HG03159 (cell line): ENCODE measurements around the gene HDGF.

Experiments used
- ATAC-seq: cut with Tn5 transposase; IDR thresholded peaks from one replicate; pipeline ENCODE4 v1.9.1; 2021; ENCODE audit warnings: mild to moderate bottlenecking, moderate library complexity; ENCODE audit not compliant: unreplicated experiment

HDGF gene

GRCh38 chr1:156726549-156727226 lies 24.8 kb downstream of the HDGF start:
- no peak for ATAC-seq

DNA sequence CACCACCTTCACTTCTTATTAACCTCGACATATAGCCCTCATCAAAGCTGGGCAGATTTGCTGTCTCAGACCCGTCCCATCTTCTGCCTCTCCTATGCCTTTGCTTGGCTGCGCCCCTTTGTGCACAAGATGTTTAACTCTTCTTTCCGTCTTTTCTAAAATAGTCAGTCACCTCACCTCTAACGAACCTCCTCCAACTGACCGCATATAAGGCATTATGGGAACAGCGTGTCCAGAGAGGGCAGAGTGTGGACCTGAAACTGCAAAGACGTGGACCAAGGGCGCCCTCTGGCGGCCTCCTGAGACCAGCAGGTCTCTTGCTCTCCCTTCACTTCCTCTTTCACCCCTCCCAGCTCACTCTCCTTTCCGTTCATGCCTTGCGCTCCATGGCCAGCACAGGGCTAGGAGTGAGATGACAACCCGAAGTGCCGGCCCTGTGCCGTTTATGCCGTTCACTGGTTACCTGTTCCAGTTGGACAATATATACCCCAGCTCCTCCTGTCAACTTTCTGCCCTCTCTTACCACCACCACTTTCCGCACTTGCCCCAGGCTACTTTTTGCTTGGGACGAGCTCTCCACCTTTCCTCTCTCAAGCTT lies 25.7 kb downstream of the HDGF start:
- no peak for ATAC-seq

DNA sequence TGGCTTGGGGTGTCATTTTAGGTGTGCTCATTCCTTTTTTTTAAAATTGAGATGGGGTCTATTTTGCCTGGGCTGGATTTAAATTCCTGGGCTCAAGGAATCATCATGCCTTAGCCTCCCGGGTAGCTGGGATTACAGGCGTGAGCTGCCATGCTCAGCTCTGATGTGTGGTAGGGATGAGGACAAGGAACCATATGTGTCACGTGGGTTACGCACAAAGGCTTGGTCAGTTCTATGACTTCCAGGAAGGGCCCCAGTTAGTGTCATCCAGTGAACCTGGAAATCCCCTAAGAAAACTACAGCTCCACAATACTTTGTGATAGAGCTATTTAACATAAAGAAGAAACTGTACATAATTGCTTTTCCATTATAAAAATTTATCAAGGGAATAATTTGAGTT lies 29.9 kb downstream of the HDGF start:
- no peak for ATAC-seq

GRCh38 chr1:156721131-156721530 lies 30.3 kb downstream of the HDGF start:
- ATAC-seq, result no peak

DNA sequence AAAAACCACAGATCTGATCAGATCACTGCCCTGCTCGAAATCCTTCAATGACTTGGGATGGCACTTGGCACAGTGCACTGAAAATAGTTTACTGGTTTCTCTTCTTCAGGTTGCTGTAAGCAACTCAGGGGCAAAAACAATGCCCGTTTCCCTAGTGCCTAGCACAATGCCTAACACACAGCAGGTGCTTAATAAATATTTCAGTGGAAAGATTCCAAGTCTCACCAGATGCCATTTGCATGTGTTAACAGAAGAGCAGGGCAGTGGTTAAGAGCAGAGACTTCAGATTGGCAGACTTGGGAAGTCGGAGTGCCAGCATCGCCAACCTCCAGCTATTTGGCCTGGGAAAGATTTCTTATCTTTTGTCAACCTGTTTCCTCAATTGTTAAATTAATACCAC lies 34.1 kb downstream of the HDGF start:
- ATAC-seq, result no peak

DNA sequence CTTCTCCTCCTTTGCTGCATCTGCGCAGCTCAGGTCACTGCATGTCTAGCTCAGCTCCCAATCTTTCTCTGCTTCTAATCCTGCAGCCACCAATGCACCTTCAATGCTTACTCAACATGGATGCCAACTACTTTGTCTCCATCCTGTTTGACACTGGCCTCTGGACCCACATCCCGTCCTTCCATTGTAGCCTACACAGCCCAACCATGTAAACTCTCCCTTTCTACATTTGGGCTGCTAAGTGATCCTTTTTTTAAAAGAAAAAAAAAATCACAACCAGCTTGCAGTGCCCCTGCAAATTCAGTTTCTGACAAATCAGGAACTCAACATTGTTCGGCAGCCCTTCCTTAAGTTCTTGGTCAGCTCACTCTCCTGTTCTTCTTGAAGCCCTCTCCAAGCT lies 36.6 kb downstream of the HDGF start:
- no peak for ATAC-seq

DNA sequence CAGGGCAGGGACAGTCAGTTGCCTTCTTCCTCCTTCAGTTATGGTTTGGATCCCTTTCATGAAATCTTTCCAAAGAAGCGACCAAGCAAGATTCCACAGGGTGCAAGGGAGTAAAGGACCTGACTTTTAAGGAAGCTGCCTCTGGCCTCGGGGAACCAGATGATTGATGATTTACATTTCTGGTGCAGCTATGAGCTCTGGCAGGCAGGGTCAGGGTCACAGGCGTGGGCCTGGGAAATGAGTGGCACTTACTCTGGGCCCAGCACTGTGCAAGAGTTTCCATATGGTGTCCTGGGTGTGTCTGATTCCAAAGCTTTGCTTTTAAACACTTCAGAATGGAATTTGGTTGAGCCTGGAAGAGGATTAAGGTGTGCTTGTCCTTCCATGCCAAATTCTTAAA lies 38.8 kb downstream of the HDGF start:
- ATAC-seq, result no peak

- ATAC-seq, result no peak
Observed at GRCh38 chr1:156711011-156711817, 40.3 kb downstream of the HDGF start.

DNA sequence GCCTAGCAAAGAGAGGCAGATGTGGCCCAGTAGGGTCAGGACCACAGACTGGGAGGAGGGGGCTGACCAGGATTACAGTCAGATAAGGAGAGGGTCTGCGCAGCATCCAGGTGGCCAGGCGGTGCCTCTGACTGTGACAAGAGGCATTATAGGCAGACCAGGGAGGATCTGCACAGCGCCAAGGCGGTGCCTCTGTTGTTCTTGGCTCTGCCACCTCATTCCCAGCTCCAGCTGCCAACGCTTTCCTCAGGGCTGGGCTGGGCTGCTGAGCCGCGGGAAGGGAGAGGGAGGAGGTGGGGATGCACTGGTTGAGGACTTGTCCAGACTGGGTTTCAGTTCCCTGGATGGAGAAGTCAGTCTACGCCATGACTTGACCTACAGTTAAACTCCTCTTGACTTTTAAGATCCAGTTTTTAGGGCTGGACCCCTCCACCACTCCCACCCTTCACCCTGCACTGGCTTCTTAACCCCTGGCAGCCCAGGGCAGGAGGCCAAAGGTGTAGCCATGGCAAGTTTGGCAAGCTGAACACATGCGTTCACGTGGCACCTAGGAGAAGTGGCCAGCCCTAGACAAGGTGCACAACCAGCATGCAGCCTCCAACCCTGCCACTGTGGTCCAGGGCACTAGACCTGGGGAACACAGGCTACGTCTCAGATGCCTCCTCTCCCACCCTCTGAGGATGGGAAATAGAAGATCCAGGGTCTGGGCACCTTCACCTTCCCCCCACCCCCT lies 41.6 kb downstream of the HDGF start:
- no peak for ATAC-seq

- no peak for ATAC-seq
Observed at GRCh38 chr1:156709031-156709430, 42.4 kb downstream of the HDGF start.

DNA sequence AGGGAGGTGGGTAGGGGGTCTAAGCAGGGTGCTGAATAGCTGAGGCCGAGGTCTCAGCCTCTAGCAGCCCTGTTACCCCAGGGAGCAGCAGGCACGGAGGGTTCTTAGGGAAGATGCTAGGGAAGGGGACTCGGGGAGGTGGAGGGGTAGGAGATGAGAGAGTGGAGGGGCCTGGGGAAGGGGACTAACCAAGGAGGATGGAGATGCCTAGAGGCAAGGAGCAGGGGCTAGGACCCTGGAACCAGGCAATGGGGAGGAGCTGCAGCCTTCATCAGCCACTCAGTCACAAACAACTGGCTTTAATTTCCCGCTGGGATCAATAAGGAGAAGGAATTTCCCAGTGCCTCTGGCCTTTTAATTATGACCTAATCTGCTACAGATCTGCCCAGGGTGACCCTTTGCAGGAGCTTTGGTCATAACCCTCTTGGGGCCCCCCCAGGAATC lies 43.2 kb downstream of the HDGF start:
- ATAC-seq, result no peak

DNA sequence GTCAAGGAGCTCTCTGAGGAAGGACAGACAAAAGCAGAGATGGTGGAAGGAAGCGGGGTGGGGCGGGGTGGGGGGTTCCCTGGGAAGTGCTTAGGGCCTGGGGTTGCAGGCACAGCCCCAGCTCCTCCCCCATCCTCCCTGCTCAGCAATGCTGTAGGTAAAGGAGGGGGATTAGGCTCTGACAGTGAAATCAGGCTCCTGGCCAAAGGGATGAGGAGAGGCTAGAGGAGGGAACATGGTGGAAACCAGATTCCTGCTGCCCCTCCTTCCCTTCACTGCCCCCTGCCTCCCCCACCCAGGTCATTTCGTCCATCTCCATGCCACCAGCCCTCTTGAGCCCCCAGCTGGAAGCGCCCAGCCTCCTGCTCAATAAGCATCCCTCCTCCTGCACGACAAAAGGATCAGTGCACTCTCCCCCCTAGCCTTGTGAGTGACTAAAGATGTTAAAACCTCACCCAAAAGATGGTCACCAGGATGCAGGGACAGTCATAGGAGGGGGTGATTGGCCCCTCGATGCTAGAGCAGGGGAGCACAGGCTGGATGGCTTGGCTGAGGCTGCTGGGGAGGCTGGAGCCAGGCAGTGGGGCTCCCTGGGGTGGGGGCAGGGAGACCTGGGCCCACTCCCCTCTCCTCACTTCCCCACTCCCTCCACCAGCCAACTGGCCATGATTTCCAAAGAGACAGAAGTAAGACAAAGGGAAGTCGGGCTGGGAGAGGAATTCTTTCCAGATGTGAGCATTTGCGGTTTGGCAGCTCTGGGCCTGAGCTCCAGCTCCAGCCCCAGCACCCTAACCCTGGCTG lies 43.9 kb downstream of the HDGF start:
- ATAC-seq, result no peak

- ATAC-seq, result no peak
Observed at GRCh38 chr1:156706657-156707416, 44.6 kb downstream of the HDGF start.

DNA sequence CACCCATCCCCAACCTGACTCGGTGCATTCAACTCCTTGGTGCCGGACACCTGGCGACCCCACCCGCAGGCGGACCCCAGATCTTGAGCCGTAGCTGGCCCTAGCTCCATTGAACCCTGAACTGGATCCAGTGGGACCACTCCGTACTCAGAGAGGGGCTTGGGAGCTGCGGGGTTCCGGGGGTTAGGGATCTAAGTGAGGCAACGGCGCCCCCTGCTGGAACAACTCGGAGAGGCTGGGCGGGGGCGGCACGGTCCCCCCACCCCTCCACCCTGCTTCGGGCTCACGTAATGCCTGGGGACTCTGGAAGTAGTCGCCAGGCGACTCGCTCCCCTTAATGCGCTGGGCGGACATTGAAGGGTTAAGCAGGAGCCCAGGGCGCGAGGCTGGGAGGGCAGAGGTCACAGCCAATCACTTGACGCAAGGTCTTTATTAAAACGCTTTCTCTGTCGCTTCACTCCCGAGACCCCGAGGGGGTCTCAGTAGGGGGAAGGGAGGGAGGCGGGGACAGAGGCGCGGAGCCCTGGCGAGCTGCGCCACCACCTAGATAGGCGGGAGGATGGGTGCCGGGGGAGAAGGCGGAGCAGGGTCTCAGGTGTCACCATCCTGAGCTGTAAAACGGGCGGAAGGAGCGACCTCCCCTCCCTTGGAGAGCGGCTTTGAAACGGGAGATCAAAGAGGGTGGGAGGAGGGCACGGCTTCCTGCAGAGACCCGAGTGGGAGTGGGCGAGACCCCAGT lies 45.4 kb downstream of the HDGF start:
- no peak for ATAC-seq

DNA sequence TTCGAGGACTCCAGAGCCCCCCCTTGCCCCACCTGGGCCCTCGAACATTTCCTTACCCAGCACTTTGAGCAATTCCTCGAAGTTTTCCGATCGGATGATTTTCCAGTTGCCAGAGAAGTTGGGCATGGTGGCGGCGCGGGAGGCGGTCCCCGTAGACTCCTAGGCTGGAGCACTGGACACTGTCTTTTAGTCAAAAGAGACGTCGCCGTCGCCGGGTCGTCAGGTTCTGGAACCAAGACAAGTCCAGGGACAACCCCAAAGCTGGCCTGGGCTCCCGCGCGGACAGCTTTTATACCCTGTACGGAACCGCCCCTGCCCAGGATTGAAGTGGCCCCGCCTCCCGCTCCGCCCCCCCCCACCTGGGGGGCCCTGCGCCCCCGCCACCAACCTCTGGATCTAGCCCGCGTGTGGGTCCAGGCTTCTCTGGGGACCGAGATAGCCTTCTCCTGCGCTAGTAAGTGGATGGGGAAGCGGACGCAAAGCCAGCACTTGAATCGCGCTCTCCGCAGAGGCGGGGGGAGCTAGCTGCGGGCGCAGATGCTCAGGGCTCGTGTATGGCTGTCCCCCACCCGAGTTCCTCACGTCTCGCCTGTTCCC lies 46.1 kb downstream of the HDGF start, which contains the start of gene CRABP2:
TSS of gene CRABP2 (minus strand) at position 263 of the 597 bp plus-strand sequence. CDS start at position 126, 137 bp downstream.
- no peak for ATAC-seq

DNA sequence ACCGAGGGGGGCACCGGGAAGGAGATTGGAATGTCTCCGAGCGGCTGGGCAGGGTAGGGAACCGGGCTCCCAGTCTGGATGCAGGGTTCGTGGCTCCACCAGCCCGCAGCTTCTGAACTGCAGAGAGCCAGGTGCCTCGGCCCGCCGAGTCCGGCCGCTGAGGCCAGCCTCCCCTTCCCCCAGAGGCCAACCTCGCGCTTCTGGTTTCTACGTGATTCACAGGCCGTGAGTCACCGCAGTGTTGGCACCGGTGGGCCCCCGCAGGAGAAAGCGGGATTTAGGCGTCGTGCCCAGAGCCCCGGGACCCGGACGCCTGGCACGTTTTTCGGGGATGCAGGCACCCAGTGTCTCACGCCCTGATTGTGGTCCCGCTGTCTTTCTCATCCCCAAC lies 46.5 kb downstream of the HDGF start:
- ATAC-seq, result no peak

GRCh38 chr1:156704166-156704711 lies 47.2 kb downstream of the HDGF start:
- no peak for ATAC-seq

DNA sequence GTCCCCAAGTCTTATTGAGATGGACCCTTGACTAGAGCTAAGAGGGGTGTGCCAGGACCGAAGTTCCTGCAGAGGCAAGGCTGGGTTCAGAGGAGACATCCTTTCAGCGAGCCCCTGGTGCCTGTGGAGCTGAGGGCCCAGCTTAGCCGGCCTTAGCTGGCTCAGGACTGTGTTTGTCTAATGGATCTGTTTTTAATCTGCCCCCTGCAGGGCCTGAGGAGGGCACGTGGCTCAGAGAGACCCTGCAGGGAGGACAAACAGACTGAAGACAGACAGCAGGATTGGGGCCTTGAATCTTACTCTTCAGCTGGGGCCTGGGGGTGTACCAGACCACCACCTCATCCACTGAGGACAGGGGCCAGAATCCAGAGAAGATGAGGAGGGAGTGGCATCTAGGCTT lies 47.7 kb downstream of the HDGF start:
- ATAC-seq, result no peak
